Stimulated activated CD4-positive, alpha-beta T cell treated with anti-CD3 and anti-CD28 coated beads, Interleukin-1b, Interleukin-23, amount 100 ng/mL, for 1 hour (primary cell): ENCODE measurements around the gene ESM1.
"Not testable (repeated sequence)": the region's sequence is repeated elsewhere in the genome, so short reads cannot be mapped to it uniquely, and the experiment has no call there.

ENCODE experiments used
- DNase-seq, 2 donors: peaks; one replicate each; pipeline ENCODE4 v3.0.0-alpha.2; 2020; ENCODE audit warnings: low read depth in 2 of 2

The ESM1 gene

GRCh38 chr5:54985301-54986268 is at the start of gene ESM1:
Gene ESM1 (minus strand): TSS chr5:54985593. CDS start chr5:54985517, 76 bp downstream.
- DNase-seq: no peak

GRCh38 chr5:55033568-55033967 is 48.2 kb upstream of the ESM1 start:
- DNase-seq: no peak

- DNase-seq: no peak
Measured at GRCh38 chr5:55031492-55031891, 46.1 kb upstream of the ESM1 start.

GRCh38 chr5:55030676-55031369 is 45.4 kb upstream of the ESM1 start:
- DNase-seq: no peak

GRCh38 chr5:55030220-55030619 is 44.8 kb upstream of the ESM1 start:
- no peak for DNase-seq

GRCh38 chr5:55027595-55027994 is 42.2 kb upstream of the ESM1 start:
- DNase-seq: no peak

- DNase-seq: no peak
Measured at GRCh38 chr5:55022450-55022849, 37.1 kb upstream of the ESM1 start.

- no peak for DNase-seq
Measured at GRCh38 chr5:55021821-55022220, 36.4 kb upstream of the ESM1 start.

- DNase-seq: no peak
Measured at GRCh38 chr5:55021410-55021809, 36.0 kb upstream of the ESM1 start.

GRCh38 chr5:55010149-55010548 is 24.8 kb upstream of the ESM1 start:
- not testable (repeated sequence) for DNase-seq

GRCh38 chr5:55004729-55005128 is 19.3 kb upstream of the ESM1 start:
- no peak for DNase-seq

- no peak for DNase-seq
Measured at GRCh38 chr5:55003432-55004065, 18.2 kb upstream of the ESM1 start.

GRCh38 chr5:55002166-55002565 is 16.8 kb upstream of the ESM1 start:
- DNase-seq: not testable (repeated sequence)

GRCh38 chr5:54997081-54997480 is 11.7 kb upstream of the ESM1 start:
- no peak for DNase-seq

- no peak for DNase-seq
Measured at GRCh38 chr5:54996466-54996865, 11.1 kb upstream of the ESM1 start.

GRCh38 chr5:54995168-54995567 is 9.8 kb upstream of the ESM1 start:
- DNase-seq: no peak

- no peak for DNase-seq
Measured at GRCh38 chr5:54994628-54995027, 9.2 kb upstream of the ESM1 start.

- no peak for DNase-seq
Measured at GRCh38 chr5:54993318-54993717, 7.9 kb upstream of the ESM1 start.

GRCh38 chr5:54991416-54991815 is 6.0 kb upstream of the ESM1 start:
- DNase-seq: no peak

- no peak for DNase-seq
Measured at GRCh38 chr5:54990841-54991258, 5.5 kb upstream of the ESM1 start.

GRCh38 chr5:54988817-54989216 is 3.4 kb upstream of the ESM1 start:
- no peak for DNase-seq

GRCh38 chr5:54988218-54988617 is 2.8 kb upstream of the ESM1 start:
- DNase-seq: no peak
